ENCODE data around the gene FMO5. TPM values are rescaled to one million over a fixed set of nuclear protein-coding genes. Genes with fewer than 3 reads are reported as not detected.
A peak's percentile ranks its signal among the peaks of the same experiment; 100 is the strongest.
"Not testable (repeated sequence)": the region's sequence is repeated elsewhere in the genome, so short reads cannot be mapped to it uniquely, and the experiment has no call there.

FMO5 gene
- total RNA-seq, 4 donors from 2014 or later = 2.1 to 3.9 (median 3.8) TPM

- TF ChIP-seq POLR2A (IDR thresholded peaks at IDR 0.05) = no peak
- TF ChIP-seq CTCF (IDR thresholded peaks at IDR 0.05) = no peak
- no peaks in the 10 kb centered on the region for H3K27me3 ChIP-seq
- no peaks in the 10 kb centered on the region for H3K36me3 ChIP-seq
- no peak for DNase-seq
- peak overlapping the region; percentile 93 to 96 for H3K27ac ChIP-seq
- intact Hi-C loops (cut with DNase I; ENCODE audit: low total_unique reads) = loop anchor here (5.0 kb wide), 1 partner anchor 72 kb away; the partner anchor contains the start of gene PRKAB2
- no peaks in the 10 kb centered on the region for H3K9me3 ChIP-seq
- H3K4me3 ChIP-seq = peak overlapping the region; percentile 67 to 81
- H3K4me1 ChIP-seq = no peaks in the 10 kb centered on the region
These were observed 18.7 kb upstream of the FMO5 start for GRCh38 chr1:147243841-147244240.

GRCh38 chr1:147243228-147243685, 18.1 kb upstream of the FMO5 start:
- TF ChIP-seq POLR2A (IDR thresholded peaks at IDR 0.05) (no peak), CTCF (IDR thresholded peaks at IDR 0.05) (no peak)
- peak overlapping the region; percentile 93 to 96 for H3K27ac ChIP-seq
- intact Hi-C loops (cut with DNase I; ENCODE audit: low total_unique reads) = loop anchor here (5.0 kb wide), 1 partner anchor 71 kb away; the partner anchor contains the start of gene PRKAB2
- peak overlapping the region; percentile 67 to 81 for H3K4me3 ChIP-seq
- no peaks in the 10 kb centered on the region for H3K36me3 ChIP-seq
- peak in 1 of 2 donors; percentile 26 for DNase-seq
- H3K9me3 ChIP-seq = no peaks in the 10 kb centered on the region
- H3K4me1 ChIP-seq = no peaks in the 10 kb centered on the region
- no peaks in the 10 kb centered on the region for H3K27me3 ChIP-seq

GRCh38 chr1:147242449-147243227, 17.5 kb upstream of the FMO5 start, which contains the start of gene CHD1L:
TSS of gene CHD1L (plus strand) at chr1:147242684. CDS start at chr1:147242704, 20 bp downstream.
- peak; percentile 93 to 95 for DNase-seq
- Histone ChIP-seq H3K27me3 (no peaks in the 10 kb centered on the region), H3K4me3 (peak within 1 kb of the TSS; percentile 67 to 81), H3K36me3 (no peaks in the 10 kb centered on the region), H3K27ac (peak within 1 kb of the TSS; percentile 93 to 96), H3K4me1 (no peaks in the 10 kb centered on the region), H3K9me3 (no peaks in the 10 kb centered on the region)
- intact Hi-C loops (cut with DNase I; ENCODE audit: low total_unique reads) = loop anchor here (5.0 kb wide), 1 partner anchor 70 kb away; the partner anchor contains the start of gene PRKAB2
- peak in 1 of 2 donors; percentile 61 for TF ChIP-seq POLR2A (IDR thresholded peaks at IDR 0.05)
- TF ChIP-seq CTCF (IDR thresholded peaks at IDR 0.05) = peak; percentile 80 to 97 (median 91)

GRCh38 chr1:147241934-147242448, 16.9 kb upstream of the FMO5 start:
- intact Hi-C loops (cut with DNase I; ENCODE audit: low total_unique reads) = loop anchor here (5.0 kb wide), 1 partner anchor 70 kb away; the partner anchor contains the start of gene PRKAB2
- Histone ChIP-seq H3K9me3 (no peaks in the 10 kb centered on the region), H3K4me1 (no peaks in the 10 kb centered on the region), H3K27ac (peak overlapping the region; percentile 93 to 96), H3K36me3 (no peaks in the 10 kb centered on the region), H3K4me3 (peak overlapping the region; percentile 67 to 81), H3K27me3 (no peaks in the 10 kb centered on the region)
- TF ChIP-seq CTCF (IDR thresholded peaks at IDR 0.05) = no peak
- TF ChIP-seq POLR2A (IDR thresholded peaks at IDR 0.05) = no peak
- no peak for DNase-seq

- H3K27me3 ChIP-seq = not testable (repeated sequence)
These were observed 15.1 kb upstream of the FMO5 start for GRCh38 chr1:147240131-147240721.

More at GRCh38 chr1:147240131-147240721, 15.1 kb upstream of the FMO5 start:
- not testable (repeated sequence) for DNase-seq, H3K9me3 ChIP-seq, H3K36me3 ChIP-seq, H3K4me3 ChIP-seq, H3K4me1 ChIP-seq, H3K27ac ChIP-seq
- intact Hi-C loops (cut with DNase I; ENCODE audit: low total_unique reads) = loop anchor here (5.0 kb wide), 1 partner anchor 68 kb away; the partner anchor contains the start of gene PRKAB2
